Adrenal gland (tissue), 12 donors: ENCODE measurements around the gene GRIP1. TPM values are rescaled to one million over a fixed set of nuclear protein-coding genes. Genes with fewer than 3 reads are reported as not detected.
A peak's percentile ranks its signal among the peaks of the same experiment; 100 is the strongest.

Experiments used
- DNase-seq, 7 donors: peaks; one replicate each; pipeline ENCODE4 v3.0.0-alpha.2; 2019 to 2020
- H3K27ac ChIP-seq, 5 donors: fragments of 200-600 bp; sonication (generic) in 4 of 5; 1 replicate in 3 of 5; 2 replicates in 2 of 5; pipeline versions ENCODE4 v1.5.1 to v1.8.0; 2016 to 2020; ENCODE audit warnings: mild to moderate bottlenecking in 1 of 5
- H3K27me3 ChIP-seq: fragments of 200-600 bp; 2 replicates; pipeline ENCODE4 v1.8.0; 2021
- H3K36me3 ChIP-seq, 2 donors: fragments of 200-600 bp; replicated peaks in 1 of 2; 1 replicate in 1 of 2; 2 replicates in 1 of 2; pipeline versions ENCODE4 v1.5.1 to v1.8.0; 2018 to 2022
- H3K4me1 ChIP-seq, 2 donors: fragments of 200-600 bp; replicated peaks in 1 of 2; 1 replicate in 1 of 2; 2 replicates in 1 of 2; pipeline versions ENCODE4 v1.5.1 to v1.8.0; 2018 to 2021
- H3K4me3 ChIP-seq, 4 donors: fragments of 200-600 bp; sonication (generic) in 3 of 4; one replicate each; pipeline ENCODE4 v1.5.1; 2016 to 2018
- H3K9me3 ChIP-seq, 3 donors: fragments of 200-600 bp; sonication (generic) in 1 of 3; replicated peaks in 1 of 3; 1 replicate in 2 of 3; 2 replicates in 1 of 3; pipeline versions ENCODE4 v1.5.1 to v1.8.0; 2016 to 2021
- CTCF ChIP-seq, 6 experiments: fragments of 450-650 bp in 4 of 6; fragments of 200-600 bp in 2 of 6; sonication (generic) in 1 of 6; IDR thresholded peaks; 1 replicate in 5 of 6; 2 replicates in 1 of 6; pipeline versions ENCODE4 v1.5.1 to v1.8.0; 2016 to 2021; ENCODE audit warnings: antibody characterized with exemption in 6 of 6, mild to moderate bottlenecking in 2 of 6, moderate library complexity in 1 of 6
- POLR2A ChIP-seq, 2 donors: fragments of 450-650 bp; IDR thresholded peaks; one replicate each; pipeline ENCODE4 v1.6.1; 2017; ENCODE audit warnings: antibody characterized with exemption in 2 of 2, mild to moderate bottlenecking in 2 of 2, moderate library complexity in 1 of 2
- WGBS, 4 donors: extraction: QIAGEN DNeasy Blood & Tissue Kit in 2 of 4; methylation state at CpG; one replicate each; pipeline versions ENCODE4 v1.1.5 to v1.1.7; 2013 to 2017; 5-methylcytosine and 5-hydroxymethylcytosine counted together
- intact Hi-C, 2 donors: fragments of 100-400 bp; cut with DNase I; formaldehyde crosslinking; loops; one replicate each; pipeline versions ENCODE4 v1.14.1 to v1.15.0; 2022 to 2023
- polyA plus RNA-seq, 3 donors: library from polyadenylated mRNA; stranded (reverse); fragments of 200-250 nt in 2 of 3; fragments of 350-450 nt in 1 of 3; fragmentation: Illumina TruSeq in 1 of 3; extraction: RNeasy Lipid Tissue Mini Kit (QIAGEN cat#74804) in 1 of 3; gene quantifications; one replicate each; pipeline ENCODE4 v1.2.3, GENCODE V29; 2013 to 2014
- total RNA-seq, 9 donors: library from RNA; depleted of rRNA in 4 of 9; stranded (reverse); fragments of >200 nt in 4 of 9; fragments of 120-200 nt in 1 of 9; fragmentation: NEBNext Ultra II Directional in 1 of 9; extraction: Animal tissue kit (Norgen Biotek cat#: 25700) in 1 of 9; gene quantifications; one replicate each; pipeline versions ENCODE4 v1.1.0 to v1.2.4, GENCODE V29; 2013 to 2023
- donor health status: healthy with polysubstance abuse.
- donor health status: Bipolar disorder and iron deficiency.
- donor health status: DM: yes; HTN: yes; CAD: no.
- donor health status: DM: no; HTN: no; CAD: no.
- donor health status: DM: no; HTN: no; CAD: no.
- donor health status: DM: yes; HTN: yes; CAD: no.

GRIP1 gene
- total and polyA plus RNA-seq, 12 donors = 0.54 to 10.8 (median 2.4) TPM

- Histone ChIP-seq H3K4me3 (no peak overlapping the region), H3K27me3 (no peaks in the 10 kb centered on the region), H3K4me1 (no peaks in the 10 kb centered on the region), H3K36me3 (no peaks in the 10 kb centered on the region), H3K27ac (no peak overlapping the region), H3K9me3 (no peaks in the 10 kb centered on the region)
- TF ChIP-seq POLR2A (IDR thresholded peaks at IDR 0.05) = no peak
- TF ChIP-seq CTCF (IDR thresholded peaks at IDR 0.05) = peak in 1 of 6 experiments; percentile 27
- intact Hi-C loops = no loop called here
- WGBS, 4 donors = 68 to 77% (median 73%) methylated on average over 4 of the region's 4 CpGs
- DNase-seq = no peak
These were observed 130.4 kb downstream of the GRIP1 start for GRCh38 chr12:66548338-66549049.

GRCh38 chr12:66541426-66541825 is 137.4 kb downstream of the GRIP1 start:
- Histone ChIP-seq H3K4me1 (no peaks in the 10 kb centered on the region), H3K9me3 (no peaks in the 10 kb centered on the region), H3K4me3 (no peak overlapping the region), H3K36me3 (no peaks in the 10 kb centered on the region), H3K27me3 (no peaks in the 10 kb centered on the region), H3K27ac (no peak overlapping the region)
- TF ChIP-seq CTCF (IDR thresholded peaks at IDR 0.05) = no peak
- no peak for TF ChIP-seq POLR2A (IDR thresholded peaks at IDR 0.05)
- intact Hi-C loops = no loop called here
- DNase-seq = no peak
- 42 to 83% (median 63%) methylated on average over 1 of the region's 1 CpG for WGBS, 4 donors

- Histone ChIP-seq H3K4me3 (no peak overlapping the region), H3K27me3 (no peaks in the 10 kb centered on the region), H3K9me3 (no peaks in the 10 kb centered on the region), H3K4me1 (no peaks in the 10 kb centered on the region), H3K36me3 (no peaks in the 10 kb centered on the region), H3K27ac (no peak overlapping the region)
- intact Hi-C loops = no loop called here
- no peak for TF ChIP-seq POLR2A (IDR thresholded peaks at IDR 0.05)
- DNase-seq = no peak
These were observed 139.4 kb downstream of the GRIP1 start for GRCh38 chr12:66539431-66539830.

- no peaks in the 10 kb centered on the region for H3K27me3 ChIP-seq
- no peaks in the 10 kb centered on the region for H3K9me3 ChIP-seq
- H3K4me1 ChIP-seq = no peaks in the 10 kb centered on the region
- DNase-seq = no peak
- no peak overlapping the region for H3K27ac ChIP-seq
- TF ChIP-seq CTCF (IDR thresholded peaks at IDR 0.05) (no peak), POLR2A (IDR thresholded peaks at IDR 0.05) (no peak)
- no peaks in the 10 kb centered on the region for H3K36me3 ChIP-seq
- H3K4me3 ChIP-seq = no peak overlapping the region
- WGBS, 4 donors = 94 to 99% (median 96%) methylated on average over 4 of the region's 4 CpGs
- intact Hi-C loops = no loop called here
These were observed 139.9 kb downstream of the GRIP1 start for GRCh38 chr12:66538970-66539369.

GRCh38 chr12:66537876-66538275 is 141.0 kb downstream of the GRIP1 start:
- intact Hi-C loops = no loop called here
- Histone ChIP-seq H3K27me3 (no peaks in the 10 kb centered on the region), H3K9me3 (no peaks in the 10 kb centered on the region), H3K4me1 (no peaks in the 10 kb centered on the region), H3K36me3 (no peaks in the 10 kb centered on the region), H3K4me3 (no peak overlapping the region), H3K27ac (no peak overlapping the region)
- WGBS, 4 donors = 85 to 94% (median 92%) methylated on average over 3 of the region's 3 CpGs
- TF ChIP-seq POLR2A (IDR thresholded peaks at IDR 0.05) (no peak), CTCF (IDR thresholded peaks at IDR 0.05) (no peak)
- DNase-seq = no peak
